SU-DHL-6 (cell line): Measurements from ENCODE around the gene PTPRN2.

Experiments
- CTCF ChIP-seq: fragments of 200-600 bp; sonication (generic); IDR thresholded peaks from one replicate; pipeline ENCODE4 v1.5.1; 2017; ENCODE audit warnings: antibody characterized with exemption, mild to moderate bottlenecking, low read length, moderate library complexity; ENCODE audit not compliant: insufficient read depth, poor library complexity, severe bottlenecking
- EZH2phosphoT487 ChIP-seq: fragments of 200-600 bp; sonication (generic), shearing (Covaris generic); conservative IDR thresholded peaks from 2 replicates; pipeline ENCODE4 v1.6.1; 2018; ENCODE audit warnings: mild to moderate bottlenecking, antibody characterized with exemption, low read length, moderate library complexity, mixed read lengths

- no peak for TF ChIP-seq CTCF
- TF ChIP-seq EZH2phosphoT487, result no peak
Measured at GRCh38 chr7:157853076-157853788, 734.4 kb downstream of the PTPRN2 start.
